ENCODE results near the gene CCNY. TPM values are rescaled to one million over a fixed set of nuclear protein-coding genes. Genes with fewer than 3 reads are reported as not detected.
A peak's percentile ranks its signal among the peaks of the same experiment; 100 is the strongest.

The CCNY gene
- total and polyA plus RNA-seq, 8 donors: 10.6 to 41.7 (median 26.6) TPM

DNA sequence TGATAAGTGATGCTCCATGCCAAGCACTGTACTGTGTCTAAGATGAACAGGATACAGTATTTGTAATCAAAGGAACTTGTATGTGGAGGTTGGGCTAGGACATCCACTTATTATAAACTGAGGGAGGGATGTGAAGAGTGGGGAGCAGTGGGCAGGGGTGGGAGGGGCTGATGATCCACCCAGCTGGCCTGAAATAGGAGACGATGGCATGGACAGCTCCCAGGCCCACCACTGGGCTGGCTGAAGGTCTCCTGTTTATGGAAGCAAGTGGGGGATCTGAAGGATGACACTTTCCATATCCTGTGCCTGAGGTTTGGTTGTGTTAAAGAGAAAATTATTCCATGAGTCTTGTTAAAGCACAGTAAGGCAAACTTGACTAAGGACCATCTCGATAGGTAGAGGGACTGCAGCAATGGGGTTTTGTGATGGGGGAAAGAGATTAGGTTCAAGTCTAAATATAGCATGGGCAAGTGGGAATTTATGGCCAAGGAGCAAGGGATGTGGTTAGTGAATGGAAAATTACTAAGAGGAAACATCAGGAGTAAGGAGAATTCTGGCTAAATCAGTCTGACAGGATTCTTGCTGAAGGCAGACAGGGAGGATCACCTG, 124.6 kb downstream of the CCNY start:
- intact Hi-C loops (cut with DNase I): no loop called here
- peaks cover 8 to 19% (median 9%) of the 10 kb centered on the region in 3 donors for H3K4me1 ChIP-seq
- H3K27me3 ChIP-seq: no peaks in the 10 kb centered on the region
- 88 to 89% methylated on average over 2 of the region's 2 CpGs for WGBS, 2 donors
- no peaks in the 10 kb centered on the region for H3K36me3 ChIP-seq
- H3K4me3 ChIP-seq: no peak overlapping the region
- TF ChIP-seq CTCF (IDR thresholded peaks at IDR 0.05): no peak
- H3K9me3 ChIP-seq: no peaks in the 10 kb centered on the region
- no peak for ATAC-seq
- no peak for DNase-seq
- FAIRE-seq: no peak
- no peak overlapping the region for H3K27ac ChIP-seq

DNA sequence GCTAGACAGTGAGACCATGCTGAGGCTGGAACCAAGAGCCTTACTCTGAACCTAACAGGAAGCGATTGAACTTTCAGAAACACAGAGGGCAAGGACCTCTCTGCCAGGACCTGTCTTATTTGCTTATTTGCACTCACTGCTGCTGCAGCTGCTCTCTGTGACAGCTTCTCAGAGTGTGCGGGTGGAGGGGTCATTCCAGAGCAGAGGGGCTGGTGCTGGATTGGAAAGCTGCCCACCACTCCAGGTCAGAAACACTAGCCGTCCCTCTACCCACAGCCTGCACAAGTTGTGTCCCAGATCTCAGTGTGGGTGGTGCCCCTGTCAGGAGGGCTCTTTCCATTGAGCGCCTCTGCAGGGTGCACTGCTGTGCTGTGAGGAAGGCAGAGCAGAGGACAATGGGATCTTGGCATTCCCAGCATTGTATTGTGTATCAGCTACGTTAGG, 126.2 kb downstream of the CCNY start:
- intact Hi-C loops (cut with DNase I): no loop called here
- H3K4me1 ChIP-seq: peaks cover 9 to 19% (median 11%) of the 10 kb centered on the region in 3 donors

GRCh38 chr10:35463105-35463867, 127.0 kb downstream of the CCNY start:
- DNase-seq (no peak), ATAC-seq (no peak), FAIRE-seq (no peak)
- Histone ChIP-seq H3K9me3 (no peaks in the 10 kb centered on the region), H3K36me3 (no peaks in the 10 kb centered on the region), H3K4me1 (peaks cover 9 to 19% (median 11%) of the 10 kb centered on the region in 3 donors), H3K4me3 (no peak overlapping the region), H3K27me3 (no peaks in the 10 kb centered on the region), H3K27ac (no peak overlapping the region)
- TF ChIP-seq CTCF (IDR thresholded peaks at IDR 0.05): no peak
- intact Hi-C loops (cut with DNase I): no loop called here
- 50 to 68% methylated on average over 3 of the region's 3 CpGs for WGBS, 2 donors

More for the DNA sequence above, 126.2 kb downstream of the CCNY start:
- ATAC-seq (peak; percentile 47 to 74 (median 65)), FAIRE-seq (no peak), DNase-seq (peak in 1 of 6 donors; percentile 33)
- 40 to 51% methylated on average over 5 of the region's 5 CpGs for WGBS, 2 donors
- no peak overlapping the region for H3K4me3 ChIP-seq
- H3K27ac ChIP-seq: no peak overlapping the region
- no peak for TF ChIP-seq CTCF (IDR thresholded peaks at IDR 0.05)
- H3K36me3 ChIP-seq: no peaks in the 10 kb centered on the region
- H3K9me3 ChIP-seq: no peaks in the 10 kb centered on the region
- H3K27me3 ChIP-seq: no peaks in the 10 kb centered on the region

GRCh38 chr10:35463878-35464277, 127.6 kb downstream of the CCNY start:
- no peak for FAIRE-seq
- no peak for ATAC-seq

More at GRCh38 chr10:35463878-35464277, 127.6 kb downstream of the CCNY start:
- no peak for DNase-seq
- Histone ChIP-seq H3K36me3 (no peaks in the 10 kb centered on the region), H3K4me1 (peaks cover 9 to 19% (median 11%) of the 10 kb centered on the region in 3 donors), H3K27me3 (no peaks in the 10 kb centered on the region), H3K27ac (no peak overlapping the region), H3K9me3 (no peaks in the 10 kb centered on the region), H3K4me3 (no peak overlapping the region)
- 91% methylated on average over 3 of the region's 3 CpGs for WGBS, 2 donors
- intact Hi-C loops (cut with DNase I): no loop called here
- no peak for TF ChIP-seq CTCF (IDR thresholded peaks at IDR 0.05)
